ENCODE results near the gene PIPOX. TPM values are rescaled to one million over a fixed set of nuclear protein-coding genes. Genes with fewer than 3 reads are reported as not detected.

The PIPOX gene
- total RNA-seq, 1 donor from 2014 or later: 3.8 TPM

GRCh38 chr17:29049541-29050145 is 6.7 kb downstream of the PIPOX start:
- Mint-ChIP-seq H3K4me1 (ENCODE audit: unreplicated experiment) (peaks cover 37% of the 10 kb centered on the region), H3K27me3 (peaks cover 54% of the 10 kb centered on the region), H3K36me3 (no peaks in the 10 kb centered on the region), H3K27ac (no peak overlapping the region), H3K4me3 (no peak overlapping the region), H3K9me3 (no peaks in the 10 kb centered on the region)
- DNase-seq (ENCODE audit: extremely low spot score, unreplicated experiment): no peak
- TF ChIP-seq CTCF (conservative IDR thresholded peaks at IDR 0.05): no peak

GRCh38 chr17:29050176-29050575 is 7.2 kb downstream of the PIPOX start:
- DNase-seq (ENCODE audit: extremely low spot score, unreplicated experiment): no peak
- Mint-ChIP-seq H3K9me3 (no peaks in the 10 kb centered on the region), H3K27me3 (peaks cover 57% of the 10 kb centered on the region), H3K4me1 (ENCODE audit: unreplicated experiment) (peaks cover 42% of the 10 kb centered on the region), H3K4me3 (no peak overlapping the region), H3K36me3 (no peaks in the 10 kb centered on the region), H3K27ac (no peak overlapping the region)
- TF ChIP-seq CTCF (conservative IDR thresholded peaks at IDR 0.05): no peak

GRCh38 chr17:29051194-29051593 is 8.3 kb downstream of the PIPOX start:
- Mint-ChIP-seq H3K4me1 (ENCODE audit: unreplicated experiment) (peaks cover 40% of the 10 kb centered on the region), H3K27ac (no peak overlapping the region), H3K36me3 (no peaks in the 10 kb centered on the region), H3K9me3 (no peaks in the 10 kb centered on the region), H3K4me3 (no peak overlapping the region), H3K27me3 (peaks cover 61% of the 10 kb centered on the region)
- DNase-seq (ENCODE audit: extremely low spot score, unreplicated experiment): no peak
- TF ChIP-seq CTCF (conservative IDR thresholded peaks at IDR 0.05): no peak

GRCh38 chr17:29051731-29052130 is 8.8 kb downstream of the PIPOX start:
- Mint-ChIP-seq H3K4me3 (no peak overlapping the region), H3K4me1 (ENCODE audit: unreplicated experiment) (peaks cover 37% of the 10 kb centered on the region), H3K9me3 (no peaks in the 10 kb centered on the region), H3K27ac (no peak overlapping the region), H3K27me3 (peaks cover 60% of the 10 kb centered on the region), H3K36me3 (no peaks in the 10 kb centered on the region)
- no peak for DNase-seq (ENCODE audit: extremely low spot score, unreplicated experiment)
- no peak for TF ChIP-seq CTCF (conservative IDR thresholded peaks at IDR 0.05)

- TF ChIP-seq CTCF (conservative IDR thresholded peaks at IDR 0.05): no peak
- Mint-ChIP-seq H3K27ac (peak overlapping the region; percentile 73), H3K27me3 (peaks cover 51% of the 10 kb centered on the region), H3K9me3 (no peaks in the 10 kb centered on the region), H3K4me3 (peak overlapping the region; percentile 46), H3K4me1 (ENCODE audit: unreplicated experiment) (peaks cover 19% of the 10 kb centered on the region), H3K36me3 (no peaks in the 10 kb centered on the region)
- DNase-seq (ENCODE audit: extremely low spot score, unreplicated experiment): no peak
Observed at GRCh38 chr17:29054835-29055234, 11.9 kb downstream of the PIPOX start.

- Mint-ChIP-seq H3K27ac (no peak overlapping the region), H3K27me3 (peaks cover 55% of the 10 kb centered on the region), H3K4me3 (no peak overlapping the region), H3K9me3 (no peaks in the 10 kb centered on the region), H3K36me3 (no peaks in the 10 kb centered on the region), H3K4me1 (ENCODE audit: unreplicated experiment) (peaks cover 26% of the 10 kb centered on the region)
- DNase-seq (ENCODE audit: extremely low spot score, unreplicated experiment): no peak
- no peak for TF ChIP-seq CTCF (conservative IDR thresholded peaks at IDR 0.05)
Observed at GRCh38 chr17:29057361-29057760, 14.4 kb downstream of the PIPOX start.
